GM12878 (cell line): ENCODE results near the gene KLHDC8A. TPM values are rescaled to one million over a fixed set of nuclear protein-coding genes. Genes with fewer than 3 reads are reported as not detected.

Source experiments
- ATAC-seq: fragments of 200-7000 bp; cut with Tn5 transposase; 3 replicates; pipeline ENCODE4 v1.9.1; 2020; ENCODE audit warnings: mild to moderate bottlenecking, moderate library complexity
- BruUV-seq: library from RNA; stranded (reverse); fragments of 400-500 nt; replicated peaks from 2 replicates; lab custom pipeline; 2021; lab: Mats Ljungman, UMichigan
- CTCF ChIA-PET: fragments of 300-600 bp; sonication (Branson Sonifier 250); formaldehyde crosslinking; extraction: SDS; loops from one replicate; lab custom pipeline; 2021; ENCODE audit warnings: inconsistent platforms; lab: Yijun Ruan, JAX
- POLR2A ChIA-PET: fragments of 350-600 bp; formaldehyde crosslinking; extraction: SDS; loops from one replicate; lab custom pipeline; 2021; ENCODE audit warnings: inconsistent platforms; lab: Charles Lee
- RAD21 ChIA-PET: fragments of 300-600 bp; sonication (Branson Sonifier 250); formaldehyde crosslinking; loops from one replicate; lab custom pipeline; 2023; ENCODE audit warnings: antibody characterized with exemption; ENCODE audit not compliant: unreplicated experiment; lab: Charles Lee
- SMC1A ChIA-PET: fragments of 300-600 bp; sonication (Branson Sonifier 250); formaldehyde crosslinking; loops from one replicate; lab custom pipeline; 2023; ENCODE audit not compliant: unreplicated experiment, uncharacterized antibody; lab: Charles Lee
- DNase-seq: peaks from one replicate; pipeline ENCODE4 v3.0.0-alpha.2; 2011; ENCODE audit warnings: low read depth, low spot score
- FAIRE-seq: peaks from 3 replicates; lab custom pipeline; 2011; peaks lifted over from hg19 to GRCh38; lab: Jason Lieb, UNC
- H2AFZ ChIP-seq: 2 replicates; pipeline ENCODE4 v1.6.0; 2011; ENCODE audit warnings: low read depth, low read length, control low read depth; ENCODE audit not compliant: control insufficient read depth
- H3K27ac ChIP-seq: 2 replicates; pipeline ENCODE4 v1.5.1; 2011; ENCODE audit warnings: control low read depth; ENCODE audit not compliant: control insufficient read depth, insufficient read depth
- H3K27me3 ChIP-seq, 2 experiments: replicated peaks in 1 of 2; 2 replicates each; pipeline versions ENCODE4 v1.6.0 to v1.6.1; 2011; ENCODE audit warnings: low read length in 1 of 2; ENCODE audit not compliant: control insufficient read depth in 2 of 2, insufficient read depth in 2 of 2
- H3K36me3 ChIP-seq, 2 experiments: 2 replicates each; pipeline ENCODE4 v1.5.1; 2011; ENCODE audit warnings: low read length in 1 of 2; ENCODE audit not compliant: control insufficient read depth in 2 of 2, insufficient read depth in 2 of 2
- H3K4me1 ChIP-seq: 2 replicates; pipeline ENCODE4 v1.6.1; 2011; ENCODE audit warnings: mild to moderate bottlenecking, low read length, moderate library complexity, mixed read lengths; ENCODE audit not compliant: control insufficient read depth, insufficient read depth
- H3K4me2 ChIP-seq: 2 replicates; pipeline ENCODE4 v1.6.0; 2011; ENCODE audit warnings: control low read depth; ENCODE audit not compliant: control insufficient read depth, insufficient read depth
- H3K4me3 ChIP-seq: fragments of 200-600 bp; sonication (generic); 2 replicates; pipeline ENCODE4 v1.5.1; 2016
- H3K79me2 ChIP-seq: 2 replicates; pipeline ENCODE4 v1.6.0; 2011; ENCODE audit warnings: low read length; ENCODE audit not compliant: control insufficient read depth, insufficient read depth
- H3K9ac ChIP-seq: 2 replicates; pipeline ENCODE4 v1.8.0; 2011; ENCODE audit warnings: low read length, control low read depth, mixed read lengths; ENCODE audit not compliant: control insufficient read depth, insufficient read depth
- H3K9me3 ChIP-seq: replicated peaks from 3 replicates; pipeline ENCODE4 v1.5.1; 2011; ENCODE audit warnings: mild to moderate bottlenecking, low read length; ENCODE audit not compliant: control insufficient read depth, insufficient read depth
- H4K20me1 ChIP-seq: 2 replicates; pipeline ENCODE4 v1.6.0; 2011; ENCODE audit not compliant: control insufficient read depth, insufficient read depth
- BACH1 ChIP-seq: fragments of 450-650 bp; IDR thresholded peaks from 2 replicates; pipeline ENCODE4 v1.6.1; 2017; ENCODE audit warnings: mild to moderate bottlenecking, borderline replicate concordance
- BCL11A ChIP-seq: IDR thresholded peaks from 2 replicates; pipeline ENCODE4 v1.6.1; 2011; ENCODE audit warnings: low read depth, low read length
- CBX3 ChIP-seq: fragments of 200-600 bp; sonication (generic); IDR thresholded peaks from 2 replicates; pipeline ENCODE4 v1.6.1; 2016; ENCODE audit warnings: low read depth, borderline replicate concordance
- CREB1 ChIP-seq: IDR thresholded peaks from 2 replicates; pipeline ENCODE4 v1.6.1; 2012; ENCODE audit warnings: low read depth, mild to moderate bottlenecking, inconsistent platforms
- FOS ChIP-seq: IDR thresholded peaks from 3 replicates; pipeline ENCODE4 v1.6.1; 2011; ENCODE audit warnings: borderline replicate concordance; ENCODE audit not compliant: insufficient read length; ENCODE audit errors: extremely low read depth
- FOXM1 ChIP-seq: IDR thresholded peaks from 2 replicates; pipeline ENCODE4 v1.6.1; 2012; ENCODE audit warnings: low read depth, mild to moderate bottlenecking, inconsistent platforms, low read length, moderate library complexity
- HCFC1 ChIP-seq: fragments of 150-350 bp; IDR thresholded peaks from 2 replicates; pipeline ENCODE4 v1.6.1; 2014; ENCODE audit warnings: low read length
- KDM1A ChIP-seq: fragments of 200-600 bp; sonication (generic); IDR thresholded peaks from 2 replicates; pipeline ENCODE4 v1.6.1; 2016; ENCODE audit warnings: borderline replicate concordance
- RBBP5 ChIP-seq: fragments of 200-600 bp; sonication (generic); conservative IDR thresholded peaks from 2 replicates; pipeline ENCODE4 v1.6.1; 2016
- SIN3A ChIP-seq: IDR thresholded peaks from 2 replicates; pipeline ENCODE4 v1.6.1; 2012; ENCODE audit warnings: low read depth, low read length, improper control_type of control experiment
- SPI1 ChIP-seq: IDR thresholded peaks from 2 replicates; pipeline ENCODE4 v1.6.1; 2011; ENCODE audit warnings: low read depth, mild to moderate bottlenecking, low read length, moderate library complexity, borderline replicate concordance; ENCODE audit not compliant: insufficient read depth
- WGBS: methylation state at CpG from one replicate; pipeline ENCODE4 v1.1.6; 2016; ENCODE audit warnings: low lambda C conversion rate; ENCODE audit not compliant: insufficient replicate concordance, insufficient coverage; ENCODE audit errors: missing lambda C conversion rate; 5-methylcytosine and 5-hydroxymethylcytosine counted together
- in situ Hi-C: fragments of 300-500 bp; cut with MboI; formaldehyde crosslinking; loops from 9 replicates; pipeline ENCODE4 v1.14.3; 2018; ENCODE audit warnings: mixed read lengths
- intact Hi-C: fragments of 100-400 bp; cut with micrococcal nuclease; formaldehyde crosslinking; loops from one replicate; pipeline ENCODE4 v1.14.2; 2022; ENCODE audit not compliant: unreplicated experiment
- polyA plus RNA-seq, 11 experiments: library from polyadenylated mRNA; depleted of rRNA in 4 of 11; unstranded in 6 of 11; stranded (reverse) in 5 of 11; fragments of >200 nt; fragmentation: Nextera tagmentation in 4 of 11; fragmentation: Illumina TruSeq in 1 of 11; extraction: Ambion mirVana in 4 of 11; extraction: Trizol in 1 of 11; gene quantifications; 1 replicate in 1 of 11; 2 replicates in 10 of 11; pipeline versions ENCODE4 v1.2.1 to v1.2.3, GENCODE V29; 2011 to 2016; ENCODE audit warnings: inconsistent platforms in 2 of 11, missing spikeins in 2 of 11, low read depth in 1 of 11
- total RNA-seq, 4 experiments: library from RNA; depleted of rRNA in 3 of 4; stranded (reverse); fragments of >200 nt in 3 of 4; fragmentation: Illumina TruSeq in 1 of 4; extraction: Trizol in 1 of 4; gene quantifications; 2 replicates each; pipeline versions ENCODE4 v1.2.1 to v1.2.3, GENCODE V29; 2013 to 2021
- TF ChIP-seq, protein P1 (sequence below): IDR thresholded peaks from 2 replicates; pipeline ENCODE4 v1.6.1; 2011; ENCODE audit warnings: borderline replicate concordance, low read depth, mild to moderate bottlenecking, moderate library complexity, mixed read lengths, low read length; ENCODE audit not compliant: insufficient read depth; ENCODE audit errors: extremely low read length
- TF ChIP-seq, protein P2 (sequence below): IDR thresholded peaks from 2 replicates; pipeline ENCODE4 v1.6.1; 2011; ENCODE audit warnings: low read depth, mild to moderate bottlenecking, low read length, moderate library complexity, borderline replicate concordance; ENCODE audit errors: extremely low read depth
- TF ChIP-seq, protein P3 (sequence below): IDR thresholded peaks from 2 replicates; pipeline ENCODE4 v1.6.1; 2012; ENCODE audit warnings: low read depth, low read length, improper control_type of control experiment
- TF ChIP-seq, protein P4 (sequence below): fragments of 450-650 bp; IDR thresholded peaks from 2 replicates; pipeline ENCODE4 v1.6.1; 2017; ENCODE audit warnings: low read depth, mild to moderate bottlenecking, moderate library complexity
- TF ChIP-seq, protein P5 (sequence below): IDR thresholded peaks from 2 replicates; pipeline ENCODE4 v1.6.1; 2012; ENCODE audit warnings: mild to moderate bottlenecking, low read depth, low read length

Gene KLHDC8A
- total and polyA plus RNA-seq, 10 of the 15 experiments (the other 5 are each of a cell fraction or from before 2014, with no cell fraction given): not detected

DNA sequence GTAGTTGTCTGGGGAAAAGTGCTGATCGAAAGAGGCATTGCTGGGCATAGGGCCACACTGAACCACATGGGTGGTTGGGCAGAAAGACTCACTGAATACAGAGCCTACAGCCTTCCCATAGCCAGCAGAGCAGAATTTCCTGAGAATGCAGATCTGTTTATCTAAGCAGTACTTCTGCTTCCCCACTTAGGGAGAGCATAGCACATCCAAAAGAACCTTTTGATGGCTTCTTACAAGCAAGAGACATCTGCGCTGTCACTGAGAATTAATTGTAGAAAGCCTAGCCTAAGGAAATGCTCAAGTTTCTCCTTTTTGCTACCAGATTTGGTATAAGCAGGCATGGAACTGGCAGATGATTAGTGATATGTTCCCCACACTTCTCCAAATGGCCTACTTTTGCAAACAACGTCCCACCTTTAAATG is 13.0 kb upstream of the KLHDC8A start:
- ChIA-PET CTCF (interaction anchor here (0.9 kb wide), 1 partner anchor 34 kb away, joined by 3 read pairs; no protein-coding TSS in a partner anchor), RAD21 (no interaction called here), POLR2A (no interaction called here), SMC1A (no interaction called here)
- Histone ChIP-seq H3K4me1 (no peaks in the 10 kb centered on the region), H3K27ac (no peak overlapping the region), H4K20me1 (no peaks in the 10 kb centered on the region), H3K27me3 (peaks cover 3 to 5% of the 10 kb centered on the region in 2 experiments; a peak in 2 of 4 replicates), H3K79me2 (no peaks in the 10 kb centered on the region), H3K4me3 (no peak overlapping the region), H2AFZ (no peak overlapping the region), H3K9me3 (no peaks in the 10 kb centered on the region), H3K36me3 (no peaks in the 10 kb centered on the region), H3K9ac (no peak overlapping the region), H3K4me2 (no peak overlapping the region)
- FAIRE-seq: no peak
- in situ Hi-C loops: no loop called here
- no peak for ATAC-seq
- no peak for DNase-seq
- intact Hi-C loops: no loop called here
- BruUV-seq: no TSS peak
- WGBS: 18% methylated on average over 3 of the region's 3 CpGs
- TF ChIP-seq SPI1 (no peak), HCFC1 (no peak), SIN3A (no peak), FOXM1 (no peak), FOS (no peak), CBX3 (no peak), KDM1A (no peak), CREB1 (no peak), BACH1 (no peak), RBBP5 (no peak), BCL11A (no peak)
- TF ChIP-seq, protein P1, sequence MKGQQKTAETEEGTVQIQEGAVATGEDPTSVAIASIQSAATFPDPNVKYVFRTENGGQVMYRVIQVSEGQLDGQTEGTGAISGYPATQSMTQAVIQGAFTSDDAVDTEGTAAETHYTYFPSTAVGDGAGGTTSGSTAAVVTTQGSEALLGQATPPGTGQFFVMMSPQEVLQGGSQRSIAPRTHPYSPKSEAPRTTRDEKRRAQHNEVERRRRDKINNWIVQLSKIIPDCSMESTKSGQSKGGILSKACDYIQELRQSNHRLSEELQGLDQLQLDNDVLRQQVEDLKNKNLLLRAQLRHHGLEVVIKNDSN: no peak
- TF ChIP-seq, protein P2, sequence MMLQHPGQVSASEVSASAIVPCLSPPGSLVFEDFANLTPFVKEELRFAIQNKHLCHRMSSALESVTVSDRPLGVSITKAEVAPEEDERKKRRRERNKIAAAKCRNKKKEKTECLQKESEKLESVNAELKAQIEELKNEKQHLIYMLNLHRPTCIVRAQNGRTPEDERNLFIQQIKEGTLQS: no peak
- TF ChIP-seq, protein P3, sequence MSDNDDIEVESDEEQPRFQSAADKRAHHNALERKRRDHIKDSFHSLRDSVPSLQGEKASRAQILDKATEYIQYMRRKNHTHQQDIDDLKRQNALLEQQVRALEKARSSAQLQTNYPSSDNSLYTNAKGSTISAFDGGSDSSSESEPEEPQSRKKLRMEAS: no peak
- TF ChIP-seq, protein P4, sequence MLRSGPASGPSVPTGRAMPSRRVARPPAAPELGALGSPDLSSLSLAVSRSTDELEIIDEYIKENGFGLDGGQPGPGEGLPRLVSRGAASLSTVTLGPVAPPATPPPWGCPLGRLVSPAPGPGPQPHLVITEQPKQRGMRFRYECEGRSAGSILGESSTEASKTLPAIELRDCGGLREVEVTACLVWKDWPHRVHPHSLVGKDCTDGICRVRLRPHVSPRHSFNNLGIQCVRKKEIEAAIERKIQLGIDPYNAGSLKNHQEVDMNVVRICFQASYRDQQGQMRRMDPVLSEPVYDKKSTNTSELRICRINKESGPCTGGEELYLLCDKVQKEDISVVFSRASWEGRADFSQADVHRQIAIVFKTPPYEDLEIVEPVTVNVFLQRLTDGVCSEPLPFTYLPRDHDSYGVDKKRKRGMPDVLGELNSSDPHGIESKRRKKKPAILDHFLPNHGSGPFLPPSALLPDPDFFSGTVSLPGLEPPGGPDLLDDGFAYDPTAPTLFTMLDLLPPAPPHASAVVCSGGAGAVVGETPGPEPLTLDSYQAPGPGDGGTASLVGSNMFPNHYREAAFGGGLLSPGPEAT: no peak
- TF ChIP-seq, protein P5, sequence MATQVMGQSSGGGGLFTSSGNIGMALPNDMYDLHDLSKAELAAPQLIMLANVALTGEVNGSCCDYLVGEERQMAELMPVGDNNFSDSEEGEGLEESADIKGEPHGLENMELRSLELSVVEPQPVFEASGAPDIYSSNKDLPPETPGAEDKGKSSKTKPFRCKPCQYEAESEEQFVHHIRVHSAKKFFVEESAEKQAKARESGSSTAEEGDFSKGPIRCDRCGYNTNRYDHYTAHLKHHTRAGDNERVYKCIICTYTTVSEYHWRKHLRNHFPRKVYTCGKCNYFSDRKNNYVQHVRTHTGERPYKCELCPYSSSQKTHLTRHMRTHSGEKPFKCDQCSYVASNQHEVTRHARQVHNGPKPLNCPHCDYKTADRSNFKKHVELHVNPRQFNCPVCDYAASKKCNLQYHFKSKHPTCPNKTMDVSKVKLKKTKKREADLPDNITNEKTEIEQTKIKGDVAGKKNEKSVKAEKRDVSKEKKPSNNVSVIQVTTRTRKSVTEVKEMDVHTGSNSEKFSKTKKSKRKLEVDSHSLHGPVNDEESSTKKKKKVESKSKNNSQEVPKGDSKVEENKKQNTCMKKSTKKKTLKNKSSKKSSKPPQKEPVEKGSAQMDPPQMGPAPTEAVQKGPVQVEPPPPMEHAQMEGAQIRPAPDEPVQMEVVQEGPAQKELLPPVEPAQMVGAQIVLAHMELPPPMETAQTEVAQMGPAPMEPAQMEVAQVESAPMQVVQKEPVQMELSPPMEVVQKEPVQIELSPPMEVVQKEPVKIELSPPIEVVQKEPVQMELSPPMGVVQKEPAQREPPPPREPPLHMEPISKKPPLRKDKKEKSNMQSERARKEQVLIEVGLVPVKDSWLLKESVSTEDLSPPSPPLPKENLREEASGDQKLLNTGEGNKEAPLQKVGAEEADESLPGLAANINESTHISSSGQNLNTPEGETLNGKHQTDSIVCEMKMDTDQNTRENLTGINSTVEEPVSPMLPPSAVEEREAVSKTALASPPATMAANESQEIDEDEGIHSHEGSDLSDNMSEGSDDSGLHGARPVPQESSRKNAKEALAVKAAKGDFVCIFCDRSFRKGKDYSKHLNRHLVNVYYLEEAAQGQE: no peak
